H1 (cell line): ENCODE measurements around the gene CCDC15. TPM values are rescaled to one million over a fixed set of nuclear protein-coding genes. Genes with fewer than 3 reads are reported as not detected.

Experiments
- CTCF ChIA-PET: fragments of 300-600 bp; sonication (Branson Sonifier 250); formaldehyde crosslinking; loops from one replicate; lab custom pipeline; 2021; ENCODE audit not compliant: partially characterized antibody; lab: Charles Lee
- POLR2A ChIA-PET: fragments of 300-600 bp; sonication (Branson Sonifier 250); formaldehyde crosslinking; loops from one replicate; lab custom pipeline; 2021; ENCODE audit warnings: inconsistent platforms; ENCODE audit not compliant: partially characterized antibody; lab: Charles Lee
- DNase-seq, 2 experiments: peaks; one replicate each; pipeline versions ENCODE4 v3.0.0 to v3.0.0-alpha.2; 2010 to 2022; ENCODE audit warnings: low spot score in 2 of 2, low read depth in 1 of 2, mixed read lengths in 1 of 2
- FAIRE-seq: peaks from 2 replicates; lab custom pipeline; 2011; peaks lifted over from hg19 to GRCh38; lab: Jason Lieb, UNC
- H2AFZ ChIP-seq: 2 replicates; pipeline ENCODE4 v1.8.1; 2012; ENCODE audit warnings: low read length, inconsistent platforms
- H2AK5ac ChIP-seq: 2 replicates; pipeline ENCODE4 v1.6.1; 2013; ENCODE audit warnings: low read depth, low read length
- H2BK120ac ChIP-seq: replicated peaks from 2 replicates; pipeline ENCODE3; 2013; ENCODE audit warnings: low read depth, low read length, inconsistent platforms
- H2BK12ac ChIP-seq: 2 replicates; pipeline ENCODE4 v1.6.1; 2013; ENCODE audit warnings: low read depth, low read length
- H2BK15ac ChIP-seq: 2 replicates; pipeline ENCODE4 v1.6.1; 2013; ENCODE audit warnings: low read length
- H2BK20ac ChIP-seq: 2 replicates; pipeline ENCODE4 v1.6.1; 2013; ENCODE audit warnings: low read length
- H2BK5ac ChIP-seq: 2 replicates; pipeline ENCODE4 v1.6.1; 2013; ENCODE audit warnings: low read depth, low read length
- H3K14ac ChIP-seq: 2 replicates; pipeline ENCODE4 v1.6.1; 2013; ENCODE audit warnings: inconsistent platforms; ENCODE audit not compliant: insufficient read length
- H3K18ac ChIP-seq: 2 replicates; pipeline ENCODE4 v1.6.1; 2013; ENCODE audit warnings: low read length; ENCODE audit errors: extremely low read depth
- H3K23ac ChIP-seq: 2 replicates; pipeline ENCODE4 v1.6.1; 2013; ENCODE audit warnings: inconsistent platforms; ENCODE audit not compliant: insufficient read length
- H3K23me2 ChIP-seq: 2 replicates; pipeline ENCODE4 v1.6.1; 2013; ENCODE audit warnings: low read depth, low read length
- H3K27ac ChIP-seq: 2 replicates; pipeline ENCODE4 v1.6.1; 2011; ENCODE audit warnings: low read depth, low read length, inconsistent platforms
- H3K27me3 ChIP-seq, 4 experiments: replicated peaks in 1 of 4; 1 replicate in 1 of 4; 2 replicates in 3 of 4; pipeline versions ENCODE4 v1.6.1 to v1.8.1; 2011 to 2013; ENCODE audit warnings: low read length in 3 of 4, mild to moderate bottlenecking in 3 of 4, inconsistent platforms in 2 of 4, mixed read lengths in 2 of 4, moderate library complexity in 1 of 4; ENCODE audit not compliant: control insufficient read depth in 3 of 4, insufficient read depth in 3 of 4; ENCODE audit errors: extremely low read depth in 1 of 4
- H3K36me3 ChIP-seq, 4 experiments: 2 replicates each; pipeline versions ENCODE4 v1.6.1 to v1.8.1; 2011 to 2013; ENCODE audit warnings: mild to moderate bottlenecking in 4 of 4, low read length in 3 of 4, moderate library complexity in 2 of 4, control low read depth in 1 of 4, inconsistent platforms in 1 of 4; ENCODE audit not compliant: insufficient read depth in 4 of 4, control insufficient read depth in 2 of 4
- H3K4ac ChIP-seq: replicated peaks from 2 replicates; pipeline ENCODE3; 2013; ENCODE audit warnings: low read length, low read depth, mixed read lengths, inconsistent platforms; ENCODE audit not compliant: insufficient read length
- H3K4me1 ChIP-seq, 4 experiments: replicated peaks in 1 of 4; 1 replicate in 1 of 4; 2 replicates in 3 of 4; pipeline versions ENCODE4 v1.6.1 to v1.8.1; 2011 to 2013; ENCODE audit warnings: low read length in 3 of 4, inconsistent platforms in 2 of 4, mixed read lengths in 1 of 4; ENCODE audit not compliant: insufficient read depth in 4 of 4, control insufficient read depth in 3 of 4
- H3K4me2 ChIP-seq, 2 experiments: 2 replicates each; pipeline versions ENCODE4 v1.6.1 to v1.8.1; 2011 to 2013; ENCODE audit warnings: low read depth in 2 of 2, low read length in 2 of 2, control low read depth in 1 of 2, inconsistent platforms in 1 of 2, mild to moderate bottlenecking in 1 of 2; ENCODE audit not compliant: insufficient read depth in 1 of 2
- H3K4me3 ChIP-seq, 4 experiments: fragments of 200-600, 300-600 bp in 1 of 4; sonication (generic), shearing (Covaris generic), sonication (Bioruptor Twin) in 1 of 4; 2 replicates each; pipeline versions ENCODE4 v1.5.1 to v1.8.1; 2011 to 2016; ENCODE audit warnings: low read length in 4 of 4, low read depth in 3 of 4, control low read depth in 2 of 4, inconsistent platforms in 2 of 4, mild to moderate bottlenecking in 2 of 4, mixed read lengths in 1 of 4, moderate library complexity in 1 of 4; ENCODE audit not compliant: insufficient read depth in 2 of 4; ENCODE audit errors: extremely low read depth in 1 of 4
- H3K56ac ChIP-seq: replicated peaks from 2 replicates; pipeline ENCODE3; 2013; ENCODE audit warnings: low read depth, mild to moderate bottlenecking, mixed read lengths, low read length, inconsistent platforms; ENCODE audit not compliant: insufficient read length
- H3K79me1 ChIP-seq: 2 replicates; pipeline ENCODE4 v1.6.1; 2013; ENCODE audit warnings: low read depth, low read length, control low read depth
- H3K79me2 ChIP-seq, 2 experiments: 2 replicates each; pipeline versions ENCODE4 v1.6.1 to v1.8.1; 2012 to 2013; ENCODE audit warnings: low read length in 2 of 2, mild to moderate bottlenecking in 2 of 2, inconsistent platforms in 1 of 2; ENCODE audit not compliant: insufficient read depth in 2 of 2, control insufficient read depth in 1 of 2
- H3K9ac ChIP-seq, 4 experiments: replicated peaks in 1 of 4; 1 replicate in 1 of 4; 2 replicates in 3 of 4; pipeline versions ENCODE4 v1.6.1 to v1.8.1; 2011 to 2013; ENCODE audit warnings: low read depth in 3 of 4, low read length in 3 of 4, control low read depth in 2 of 4, mild to moderate bottlenecking in 2 of 4, moderate library complexity in 2 of 4, inconsistent platforms in 1 of 4; ENCODE audit errors: extremely low read depth in 1 of 4
- H3K9me3 ChIP-seq, 2 experiments: 2 replicates each; pipeline versions ENCODE4 v1.6.1 to v1.8.1; 2012 to 2013; ENCODE audit warnings: mild to moderate bottlenecking in 2 of 2, moderate library complexity in 2 of 2, control low read depth in 1 of 2, inconsistent platforms in 1 of 2, low read depth in 1 of 2, low read length in 1 of 2, mixed read lengths in 1 of 2; ENCODE audit not compliant: insufficient read depth in 2 of 2
- H4K20me1 ChIP-seq, 2 experiments: replicated peaks in 1 of 2; 2 replicates each; pipeline versions ENCODE3 to v1.8.1; 2011 to 2013; ENCODE audit warnings: inconsistent platforms in 2 of 2, low read length in 2 of 2, mild to moderate bottlenecking in 1 of 2; ENCODE audit not compliant: insufficient read depth in 2 of 2, control insufficient read depth in 1 of 2
- H4K5ac ChIP-seq: 2 replicates; pipeline ENCODE4 v1.6.1; 2013; ENCODE audit warnings: low read length, low read depth, mixed read lengths, inconsistent platforms; ENCODE audit not compliant: insufficient read length
- H4K8ac ChIP-seq: 2 replicates; pipeline ENCODE4 v1.8.0; 2013; ENCODE audit warnings: mild to moderate bottlenecking, moderate library complexity, low read length, inconsistent platforms; ENCODE audit not compliant: insufficient read depth; ENCODE audit errors: extremely low read depth
- H4K91ac ChIP-seq: replicated peaks from 2 replicates; pipeline ENCODE3; 2013; ENCODE audit warnings: low read length, mixed read lengths, inconsistent platforms; ENCODE audit not compliant: insufficient read length
- RAD21 ChIP-seq, 2 experiments: IDR thresholded peaks in 1 of 2; conservative IDR thresholded peaks in 1 of 2; 2 replicates each; pipeline ENCODE4 v1.6.1; 2011; ENCODE audit warnings: low read depth in 2 of 2, low read length in 2 of 2, improper control_type of control experiment in 1 of 2, inconsistent platforms in 1 of 2, mild to moderate bottlenecking in 1 of 2, moderate library complexity in 1 of 2
- RXRA ChIP-seq: IDR thresholded peaks from 2 replicates; pipeline ENCODE4 v1.6.1; 2011; ENCODE audit warnings: low read depth, mild to moderate bottlenecking, low read length, moderate library complexity; ENCODE audit not compliant: insufficient read depth
- SP1 ChIP-seq: IDR thresholded peaks from 2 replicates; pipeline ENCODE4 v1.6.1; 2011; ENCODE audit warnings: low read depth, low read length
- WGBS, 2 experiments: shearing (Covaris generic) in 1 of 2; methylation state at CpG; one replicate each; pipeline versions ENCODE4 v1.1.6 to v1.1.7; 2013 to 2015; ENCODE audit warnings: low lambda C conversion rate in 2 of 2, mixed read lengths in 2 of 2, inconsistent platforms in 1 of 2, low coverage in 1 of 2, missing lambda C conversion rate in 1 of 2; ENCODE audit not compliant: insufficient replicate concordance in 2 of 2, insufficient coverage in 1 of 2, insufficient read length in 1 of 2; ENCODE audit errors: extremely low coverage in 1 of 2, missing lambda C conversion rate in 1 of 2; 5-methylcytosine and 5-hydroxymethylcytosine counted together
- polyA plus RNA-seq, 7 experiments: library from polyadenylated mRNA; depleted of rRNA in 3 of 7; stranded (reverse) in 5 of 7; unstranded in 2 of 7; fragments of >200 nt in 5 of 7; fragments of 200-250 nt in 2 of 7; gene quantifications; 1 replicate in 5 of 7; 2 replicates in 1 of 7; 4 replicates in 1 of 7; pipeline versions ENCODE4 v1.2.1 to v1.2.3, GENCODE V29; 2011 to 2013; ENCODE audit warnings: missing spikeins in 2 of 7, mixed read lengths in 2 of 7
- total RNA-seq: library from RNA; stranded (reverse); fragmentation: NEBNext Ultra II Directional; extraction: Animal tissue kit (Norgen Biotek cat#: 25700); gene quantifications from 2 replicates; pipeline ENCODE4 v1.2.1, GENCODE V29; 2021

Gene CCDC15
- total and polyA plus RNA-seq, 2 of the 8 experiments (the other 6 are each of a cell fraction or from before 2014, with no cell fraction given), result 1.5 to 3.1 TPM

DNA sequence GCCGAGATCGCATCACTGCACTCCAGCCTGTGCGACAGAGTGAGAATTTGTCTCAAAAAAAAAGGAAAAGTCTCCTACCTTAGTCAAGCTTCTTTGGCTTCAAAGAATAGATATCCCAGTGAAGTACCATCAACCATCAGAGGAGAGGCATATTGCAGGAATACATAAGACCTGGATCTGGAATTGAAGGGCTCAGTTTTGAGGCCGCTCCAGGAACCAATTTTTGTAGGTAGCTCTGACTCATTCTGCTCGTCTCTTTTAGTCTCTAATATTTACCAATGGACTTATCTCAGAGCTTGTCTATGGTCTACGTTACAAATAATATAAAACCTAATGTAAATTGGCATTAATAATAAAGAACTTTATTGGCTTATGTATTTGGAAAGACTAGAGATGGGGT lies 8.2 kb upstream of the CCDC15 start:
- no peak overlapping the region for H3K18ac ChIP-seq
- TF ChIP-seq RAD21 (IDR thresholded peaks at IDR 0.05 in 1 of 2, conservative IDR thresholded peaks at IDR 0.05 in 1 of 2; ENCODE audit: low read depth in 2 of 2, low read length in 2 of 2) (no peak), SP1 (0 out of 2 replicates have a peak, but pooled peaks have one; percentile 29), RXRA (no peak)
- no peak overlapping the region for H2BK15ac ChIP-seq
- no peak overlapping the region for H3K4ac ChIP-seq
- no peaks in the 10 kb centered on the region for H3K36me3 ChIP-seq
- no peak overlapping the region for H3K27ac ChIP-seq
- no peak overlapping the region for H4K91ac ChIP-seq
- H2BK12ac ChIP-seq, result no peak overlapping the region
- no peak overlapping the region for H3K9ac ChIP-seq
- no peak overlapping the region for H3K4me2 ChIP-seq
- DNase-seq (no peak), FAIRE-seq (no peak)
- no peak overlapping the region for H2AK5ac ChIP-seq
- H3K79me2 ChIP-seq, result no peaks in the 10 kb centered on the region
- no peak overlapping the region for H2AFZ ChIP-seq
- no peaks in the 10 kb centered on the region for H3K4me1 ChIP-seq
- no peak overlapping the region for H2BK5ac ChIP-seq
- no peaks in the 10 kb centered on the region for H4K20me1 ChIP-seq
- H4K5ac ChIP-seq, result no peak overlapping the region
- H3K4me3 ChIP-seq, result no peak overlapping the region
- H3K27me3 ChIP-seq, result 0 out of 7 replicates have a peak, but pooled peaks cover 0 to 3% (median 0%) of the 10 kb centered on the region in 4 experiments
- no peak overlapping the region for H2BK120ac ChIP-seq
- H3K79me1 ChIP-seq, result no peaks in the 10 kb centered on the region
- WGBS, 2 experiments, result 54% methylated on average over 6 of the region's 6 CpGs; no CpG with 5 or more reads in 1 of the 2 experiments
- H3K23ac ChIP-seq, result no peak overlapping the region
- H3K56ac ChIP-seq, result no peak overlapping the region
- H2BK20ac ChIP-seq, result no peak overlapping the region
- POLR2A ChIA-PET, result no interaction called here
- H3K9me3 ChIP-seq, result no peaks in the 10 kb centered on the region
- no peak overlapping the region for H3K14ac ChIP-seq
- CTCF ChIA-PET, result interaction anchor here (0.7 to 2.4 kb wide), 2 partner anchors 10 to 272 kb away, joined by 3 to 16 read pairs; partner anchors contain the start of genes HEPACAM, SIAE and SPA17
- H3K23me2 ChIP-seq, result peaks cover under 1% of the 10 kb centered on the region; the same call in 1 of the 2 replicates
- H4K8ac ChIP-seq, result no peak overlapping the region
